GM12892 (cell line): ENCODE results near the gene TMEM178B.

ENCODE experiments used
- POLR2A ChIP-seq: IDR thresholded peaks from 2 replicates; pipeline ENCODE4 v1.6.1; 2011; ENCODE audit warnings: low read depth, low read length, control low read depth
- POLR2AphosphoS5 ChIP-seq: IDR thresholded peaks from 2 replicates; pipeline ENCODE4 v1.6.1; 2011; ENCODE audit warnings: low read depth, low read length, control low read depth

- TF ChIP-seq POLR2A (no peak), POLR2AphosphoS5 (no peak)
These were observed 401.8 kb downstream of the TMEM178B start for GRCh38 chr7:141475679-141476078.
